Measurements from ENCODE around the gene TMPRSS7.

The TMPRSS7 gene

GRCh38 chr3:112034436-112034835 lies at the start of gene TMPRSS7:
Gene TMPRSS7, plus strand, starts transcription at chr3:112034736. Its CDS starts 110 bp downstream, at chr3:112034846.
- no peak for DNase-seq

- no peak for DNase-seq
Measured at GRCh38 chr3:111986800-111987199, 47.7 kb upstream of the TMPRSS7 start.

- DNase-seq, result peak; percentile 62
Measured at GRCh38 chr3:111989061-111989678, 45.4 kb upstream of the TMPRSS7 start.

GRCh38 chr3:111993038-111993437 lies 41.5 kb upstream of the TMPRSS7 start:
- DNase-seq, result no peak

GRCh38 chr3:111998636-111999483 lies 35.7 kb upstream of the TMPRSS7 start, which contains the start of gene TAGLN3:
Gene TAGLN3, plus strand, starts transcription at chr3:111998922. Its CDS starts 501 bp downstream, at chr3:111999423.
- DNase-seq, result no peak

GRCh38 chr3:111999484-112000324 lies 34.8 kb upstream of the TMPRSS7 start:
- DNase-seq, result no peak

- no peak for DNase-seq
Measured at GRCh38 chr3:112000367-112000771, 34.2 kb upstream of the TMPRSS7 start.

- DNase-seq, result no peak
Measured at GRCh38 chr3:112000966-112001365, 33.6 kb upstream of the TMPRSS7 start.

GRCh38 chr3:112001526-112001925 lies 33.0 kb upstream of the TMPRSS7 start:
- no peak for DNase-seq

GRCh38 chr3:112002096-112002971 lies 32.2 kb upstream of the TMPRSS7 start:
- no peak for DNase-seq

- DNase-seq, result no peak
Measured at GRCh38 chr3:112003321-112004080, 31.0 kb upstream of the TMPRSS7 start.

- no peak for DNase-seq
Measured at GRCh38 chr3:112004187-112004586, 30.3 kb upstream of the TMPRSS7 start.

GRCh38 chr3:112004669-112005068 lies 29.9 kb upstream of the TMPRSS7 start:
- no peak for DNase-seq

- DNase-seq, result no peak
Measured at GRCh38 chr3:112005091-112005672, 29.4 kb upstream of the TMPRSS7 start.

- no peak for DNase-seq
Measured at GRCh38 chr3:112007633-112008032, 26.9 kb upstream of the TMPRSS7 start.

- DNase-seq, result no peak
Measured at GRCh38 chr3:112009670-112010069, 24.9 kb upstream of the TMPRSS7 start.

GRCh38 chr3:112010636-112011035 lies 23.9 kb upstream of the TMPRSS7 start:
- no peak for DNase-seq

GRCh38 chr3:112011376-112011940 lies 23.1 kb upstream of the TMPRSS7 start:
- no peak for DNase-seq

- no peak for DNase-seq
Measured at GRCh38 chr3:112012205-112012992, 22.1 kb upstream of the TMPRSS7 start.

All from suppressor macrophage treated with lipopolysaccharide for 4 hours (primary cell).